Measurements from ENCODE around the gene HPX.
A peak's percentile ranks its signal among the peaks of the same experiment; 100 is the strongest.

Gene HPX

GRCh38 chr11:6453152-6453551 is 12.4 kb upstream of the HPX start:
- in situ Hi-C loops (cut with HindIII; ENCODE audit: low sequenced_read_pairs): no loop called here
- TF ChIP-seq CTCF (IDR thresholded peaks at IDR 0.05; ENCODE audit: low read depth, low read length, missing control alignments): no peak
- no peak overlapping the region for H3K4me3 ChIP-seq (ENCODE audit: low read depth, low read length)
- no peak for DNase-seq (ENCODE audit: low read depth)

GRCh38 chr11:6452219-6452618 is 11.4 kb upstream of the HPX start:
- in situ Hi-C loops (cut with HindIII; ENCODE audit: low sequenced_read_pairs): no loop called here
- H3K4me3 ChIP-seq (ENCODE audit: low read depth, low read length): no peak overlapping the region
- TF ChIP-seq CTCF (IDR thresholded peaks at IDR 0.05; ENCODE audit: low read depth, low read length, missing control alignments): no peak
- DNase-seq (ENCODE audit: low read depth): no peak

- no peak for TF ChIP-seq CTCF (IDR thresholded peaks at IDR 0.05; ENCODE audit: low read depth, low read length, missing control alignments)
- in situ Hi-C loops (cut with HindIII; ENCODE audit: low sequenced_read_pairs): no loop called here
- DNase-seq (ENCODE audit: low read depth): no peak
- no peak overlapping the region for H3K4me3 ChIP-seq (ENCODE audit: low read depth, low read length)
These were observed 7.8 kb upstream of the HPX start for GRCh38 chr11:6448574-6448973.

- in situ Hi-C loops (cut with HindIII; ENCODE audit: low sequenced_read_pairs): no loop called here
- no peak overlapping the region for H3K4me3 ChIP-seq (ENCODE audit: low read depth, low read length)
- peak; percentile 18 for DNase-seq (ENCODE audit: low read depth)
- TF ChIP-seq CTCF (IDR thresholded peaks at IDR 0.05; ENCODE audit: low read depth, low read length, missing control alignments): peak; percentile 89
These were observed 2.6 kb upstream of the HPX start for GRCh38 chr11:6443269-6444003.

GRCh38 chr11:6442441-6442840 is 1.7 kb upstream of the HPX start:
- no peak for DNase-seq (ENCODE audit: low read depth)
- no peak for TF ChIP-seq CTCF (IDR thresholded peaks at IDR 0.05; ENCODE audit: low read depth, low read length, missing control alignments)
- in situ Hi-C loops (cut with HindIII; ENCODE audit: low sequenced_read_pairs): no loop called here
- H3K4me3 ChIP-seq (ENCODE audit: low read depth, low read length): no peak overlapping the region

GRCh38 chr11:6438979-6439571 is 1.7 kb downstream of the HPX start:
- H3K4me3 ChIP-seq (ENCODE audit: low read depth, low read length): no peak overlapping the region
- in situ Hi-C loops (cut with HindIII; ENCODE audit: low sequenced_read_pairs): no loop called here
- peak; percentile 77 for TF ChIP-seq CTCF (IDR thresholded peaks at IDR 0.05; ENCODE audit: low read depth, low read length, missing control alignments)
- DNase-seq (ENCODE audit: low read depth): peak; percentile 27
